ENCODE data around the gene ANKRD23. TPM values are rescaled to one million over a fixed set of nuclear protein-coding genes. Genes with fewer than 3 reads are reported as not detected.

ANKRD23 gene
- total and polyA plus RNA-seq, 2 of the 13 experiments (the other 11 are each of a cell fraction or from before 2014, with no cell fraction given) = 1.5 to 1.6 TPM

- TF ChIP-seq ZNF407 (CRISPR knock-in tag; IDR thresholded peaks at IDR 0.05; ENCODE audit: not compliant biosample characterization) = no peak
- no peak for TF ChIP-seq ATF2 (CRISPR knock-in tag; IDR thresholded peaks at IDR 0.05)
- TF ChIP-seq THAP9 (CRISPR knock-in tag; IDR thresholded peaks at IDR 0.05; ENCODE audit: borderline replicate concordance) = peak; percentile 54; the same call in 1 of the 2 replicates
- TF ChIP-seq ZZZ3 (CRISPR knock-in tag; IDR thresholded peaks at IDR 0.05; ENCODE audit: borderline replicate concordance) = no peak
- TF ChIP-seq HOXD1 (CRISPR knock-in tag; IDR thresholded peaks at IDR 0.05) = no peak
- TF ChIP-seq ZNF230 (CRISPR knock-in tag; IDR thresholded peaks at IDR 0.05) = peak; percentile 92; the same call in 1 of the 2 replicates
- no peak for TF ChIP-seq THAP11 (CRISPR knock-in tag; IDR thresholded peaks at IDR 0.05)
- TF ChIP-seq ZNF136 (CRISPR knock-in tag; IDR thresholded peaks at IDR 0.05; ENCODE audit: low read depth) = peak; percentile 90
- no peak for TF ChIP-seq ZNF317 (CRISPR knock-in tag; IDR thresholded peaks at IDR 0.05)
- peak; percentile 13; the same call in 1 of the 2 replicates for TF ChIP-seq KDM5A (IDR thresholded peaks at IDR 0.05; ENCODE audit: borderline replicate concordance, low read length)
- no peak for TF ChIP-seq PAXIP1 (CRISPR knock-in tag; conservative IDR thresholded peaks at IDR 0.05)
Observed at GRCh38 chr2:96815326-96816126, 28.3 kb downstream of the ANKRD23 start (continued).

Measured in HepG2 (cell line).